ENCODE measurements around the gene CACNG4. TPM values are rescaled to one million over a fixed set of nuclear protein-coding genes. Genes with fewer than 3 reads are reported as not detected.
A peak's percentile ranks its signal among the peaks of the same experiment; 100 is the strongest.

The CACNG4 gene
- not detected in 2 replicates for total RNA-seq

GRCh38 chr17:66963909-66964771 is at the start of gene CACNG4:
TSS of gene CACNG4 (plus strand) at chr17:66964707. CDS start at chr17:66964912, 205 bp downstream.
- Histone ChIP-seq H2AFZ (ENCODE audit: low read length) (no peak within 1 kb of the TSS), H3K27me3 (ENCODE audit: insufficient read depth, low read length) (peaks cover 83% of the 10 kb centered on the region), H3K36me3 (ENCODE audit: insufficient read depth, low read length) (no peaks in the 10 kb centered on the region), H3K27ac (ENCODE audit: low read depth, low read length) (no peak within 1 kb of the TSS), H3K4me2 (ENCODE audit: insufficient read depth, low read length) (no peak within 1 kb of the TSS), H3K4me3 (ENCODE audit: insufficient read depth, low read length) (no peak within 1 kb of the TSS), H3K4me1 (ENCODE audit: insufficient read depth, low read length) (no peaks in the 10 kb centered on the region), H4K20me1 (ENCODE audit: insufficient read depth, low read length) (no peaks in the 10 kb centered on the region), H3K79me2 (ENCODE audit: insufficient read depth, low read length) (no peaks in the 10 kb centered on the region), H3K9me3 (ENCODE audit: low read depth, low read length) (no peaks in the 10 kb centered on the region)
- peak; percentile 86 for DNase-seq (ENCODE audit: insufficient read length, low spot score, missing footprints)
- TF ChIP-seq CTCF (IDR thresholded peaks at IDR 0.05; ENCODE audit: extremely low read depth, low read depth, low read length): no peak

- Histone ChIP-seq H3K4me3 (ENCODE audit: insufficient read depth, low read length) (no peak overlapping the region), H2AFZ (ENCODE audit: low read length) (no peak overlapping the region), H3K36me3 (ENCODE audit: insufficient read depth, low read length) (no peaks in the 10 kb centered on the region), H4K20me1 (ENCODE audit: insufficient read depth, low read length) (no peaks in the 10 kb centered on the region), H3K27ac (ENCODE audit: low read depth, low read length) (no peak overlapping the region), H3K79me2 (ENCODE audit: insufficient read depth, low read length) (no peaks in the 10 kb centered on the region), H3K4me1 (ENCODE audit: insufficient read depth, low read length) (no peaks in the 10 kb centered on the region), H3K27me3 (ENCODE audit: insufficient read depth, low read length) (peaks cover 20% of the 10 kb centered on the region), H3K9me3 (ENCODE audit: low read depth, low read length) (no peaks in the 10 kb centered on the region), H3K4me2 (ENCODE audit: insufficient read depth, low read length) (no peak overlapping the region)
- peak; percentile 48 for TF ChIP-seq CTCF (IDR thresholded peaks at IDR 0.05; ENCODE audit: extremely low read depth, low read depth, low read length)
- no peak for DNase-seq (ENCODE audit: insufficient read length, low spot score, missing footprints)
Observed at GRCh38 chr17:66915204-66915611, 49.3 kb upstream of the CACNG4 start.

- Histone ChIP-seq H3K27me3 (ENCODE audit: insufficient read depth, low read length) (peaks cover 17% of the 10 kb centered on the region), H3K79me2 (ENCODE audit: insufficient read depth, low read length) (no peaks in the 10 kb centered on the region), H3K27ac (ENCODE audit: low read depth, low read length) (no peak overlapping the region), H3K36me3 (ENCODE audit: insufficient read depth, low read length) (no peaks in the 10 kb centered on the region), H3K4me1 (ENCODE audit: insufficient read depth, low read length) (no peaks in the 10 kb centered on the region), H3K4me3 (ENCODE audit: insufficient read depth, low read length) (no peak overlapping the region), H2AFZ (ENCODE audit: low read length) (no peak overlapping the region), H3K4me2 (ENCODE audit: insufficient read depth, low read length) (no peak overlapping the region), H4K20me1 (ENCODE audit: insufficient read depth, low read length) (no peaks in the 10 kb centered on the region), H3K9me3 (ENCODE audit: low read depth, low read length) (no peaks in the 10 kb centered on the region)
- TF ChIP-seq CTCF (IDR thresholded peaks at IDR 0.05; ENCODE audit: extremely low read depth, low read depth, low read length): no peak
- DNase-seq (ENCODE audit: insufficient read length, low spot score, missing footprints): no peak
Observed at GRCh38 chr17:66915792-66916191, 48.7 kb upstream of the CACNG4 start.

- Histone ChIP-seq H3K4me3 (ENCODE audit: insufficient read depth, low read length) (no peak overlapping the region), H3K36me3 (ENCODE audit: insufficient read depth, low read length) (no peaks in the 10 kb centered on the region), H3K79me2 (ENCODE audit: insufficient read depth, low read length) (no peaks in the 10 kb centered on the region), H3K9me3 (ENCODE audit: low read depth, low read length) (no peaks in the 10 kb centered on the region), H2AFZ (ENCODE audit: low read length) (no peak overlapping the region), H3K27ac (ENCODE audit: low read depth, low read length) (no peak overlapping the region), H4K20me1 (ENCODE audit: insufficient read depth, low read length) (no peaks in the 10 kb centered on the region), H3K27me3 (ENCODE audit: insufficient read depth, low read length) (peaks cover 15% of the 10 kb centered on the region), H3K4me1 (ENCODE audit: insufficient read depth, low read length) (no peaks in the 10 kb centered on the region), H3K4me2 (ENCODE audit: insufficient read depth, low read length) (no peak overlapping the region)
- no peak for DNase-seq (ENCODE audit: insufficient read length, low spot score, missing footprints)
- no peak for TF ChIP-seq CTCF (IDR thresholded peaks at IDR 0.05; ENCODE audit: extremely low read depth, low read depth, low read length)
Observed at GRCh38 chr17:66916946-66917345, 47.6 kb upstream of the CACNG4 start.
